BE2C (cell line): ENCODE data around the gene PLOD1.
A peak's percentile ranks its signal among the peaks of the same experiment; 100 is the strongest.

ENCODE experiments used
- DNase-seq: peaks from one replicate; pipeline ENCODE4 v3.0.0-alpha.2; 2020
- H3K27me3 ChIP-seq: fragments of 250-450 bp; sonication (Bioruptor Pico); 2 replicates; pipeline ENCODE4 v1.5.1; 2020; ENCODE audit warnings: mild to moderate bottlenecking
- H3K36me3 ChIP-seq: fragments of 250-450 bp; sonication (Bioruptor Pico); 2 replicates; pipeline ENCODE4 v1.5.1; 2020; ENCODE audit warnings: mild to moderate bottlenecking
- H3K4me1 ChIP-seq: fragments of 250-450 bp; sonication (Bioruptor Pico); 2 replicates; pipeline ENCODE4 v1.5.1; 2020
- H3K4me3 ChIP-seq: 2 replicates; pipeline ENCODE4 v1.5.1; 2011; ENCODE audit warnings: low read depth, low read length
- H3K9me3 ChIP-seq: fragments of 250-450 bp; sonication (Bioruptor Pico); 2 replicates; pipeline ENCODE4 v1.5.1; 2020
- CTCF ChIP-seq: IDR thresholded peaks from 2 replicates; pipeline ENCODE4 v1.5.1; 2012; ENCODE audit warnings: mild to moderate bottlenecking, low read depth, low read length

PLOD1 gene

GRCh38 chr1:11979851-11980675 is 45.5 kb downstream of the PLOD1 start, which contains the start of gene MFN2:
MFN2 (plus strand) TSS chr1:11980444; CDS start chr1:11989169, 8,725 bp downstream.
- Histone ChIP-seq H3K36me3 (peaks cover 13% of the 10 kb centered on the region), H3K4me1 (peaks cover 4% of the 10 kb centered on the region; the same call in 1 of the 2 replicates), H3K4me3 (peak within 1 kb of the TSS; percentile 84), H3K27me3 (no peaks in the 10 kb centered on the region), H3K9me3 (no peaks in the 10 kb centered on the region)
- no peak for TF ChIP-seq CTCF
- peak; percentile 93 for DNase-seq

GRCh38 chr1:11980676-11980972 is 46.1 kb downstream of the PLOD1 start:
- DNase-seq: no peak
- no peaks in the 10 kb centered on the region for H3K27me3 ChIP-seq
- H3K9me3 ChIP-seq: no peaks in the 10 kb centered on the region
- peak overlapping the region; percentile 84 for H3K4me3 ChIP-seq
- no peak for TF ChIP-seq CTCF
- H3K4me1 ChIP-seq: peaks cover 4% of the 10 kb centered on the region; the same call in 1 of the 2 replicates
- peaks cover 13% of the 10 kb centered on the region for H3K36me3 ChIP-seq

GRCh38 chr1:11981378-11982009 is 47.0 kb downstream of the PLOD1 start:
- no peaks in the 10 kb centered on the region for H3K9me3 ChIP-seq
- TF ChIP-seq CTCF: no peak
- no peaks in the 10 kb centered on the region for H3K27me3 ChIP-seq
- H3K36me3 ChIP-seq: peaks cover 13% of the 10 kb centered on the region
- H3K4me1 ChIP-seq: peaks cover 4% of the 10 kb centered on the region; the same call in 1 of the 2 replicates
- DNase-seq: no peak
- H3K4me3 ChIP-seq: no peak overlapping the region; the same call in 1 of the 2 replicates

- Histone ChIP-seq H3K36me3 (peaks cover 13% of the 10 kb centered on the region), H3K9me3 (no peaks in the 10 kb centered on the region), H3K4me1 (peaks cover 4% of the 10 kb centered on the region; the same call in 1 of the 2 replicates), H3K27me3 (no peaks in the 10 kb centered on the region), H3K4me3 (no peak overlapping the region)
- peak; percentile 49 for TF ChIP-seq CTCF
- DNase-seq: no peak
Measured at GRCh38 chr1:11982010-11982392, 47.5 kb downstream of the PLOD1 start.

- Histone ChIP-seq H3K4me1 (peaks cover 4% of the 10 kb centered on the region; the same call in 1 of the 2 replicates), H3K4me3 (no peak overlapping the region), H3K27me3 (no peaks in the 10 kb centered on the region), H3K9me3 (no peaks in the 10 kb centered on the region), H3K36me3 (peaks cover 13% of the 10 kb centered on the region)
- DNase-seq: no peak
- no peak for TF ChIP-seq CTCF
Measured at GRCh38 chr1:11984121-11984520, 49.6 kb downstream of the PLOD1 start.

- H3K9me3 ChIP-seq: no peaks in the 10 kb centered on the region
- no peak overlapping the region for H3K4me3 ChIP-seq
- TF ChIP-seq CTCF: no peak
- peaks cover 13% of the 10 kb centered on the region for H3K36me3 ChIP-seq
- no peaks in the 10 kb centered on the region for H3K4me1 ChIP-seq
- no peaks in the 10 kb centered on the region for H3K27me3 ChIP-seq
- DNase-seq: no peak
Measured at GRCh38 chr1:11984576-11984975, 50.1 kb downstream of the PLOD1 start.
